ENCODE results near the gene CEP162.
A peak's percentile ranks its signal among the peaks of the same experiment; 100 is the strongest.
"Not testable (repeated sequence)": the region's sequence is repeated elsewhere in the genome, so short reads cannot be mapped to it uniquely, and the experiment has no call there.

CEP162 gene
- 2.9 to 20.9 (median 9.8) reads per million in 17 experiments for total RNA-seq

DNA sequence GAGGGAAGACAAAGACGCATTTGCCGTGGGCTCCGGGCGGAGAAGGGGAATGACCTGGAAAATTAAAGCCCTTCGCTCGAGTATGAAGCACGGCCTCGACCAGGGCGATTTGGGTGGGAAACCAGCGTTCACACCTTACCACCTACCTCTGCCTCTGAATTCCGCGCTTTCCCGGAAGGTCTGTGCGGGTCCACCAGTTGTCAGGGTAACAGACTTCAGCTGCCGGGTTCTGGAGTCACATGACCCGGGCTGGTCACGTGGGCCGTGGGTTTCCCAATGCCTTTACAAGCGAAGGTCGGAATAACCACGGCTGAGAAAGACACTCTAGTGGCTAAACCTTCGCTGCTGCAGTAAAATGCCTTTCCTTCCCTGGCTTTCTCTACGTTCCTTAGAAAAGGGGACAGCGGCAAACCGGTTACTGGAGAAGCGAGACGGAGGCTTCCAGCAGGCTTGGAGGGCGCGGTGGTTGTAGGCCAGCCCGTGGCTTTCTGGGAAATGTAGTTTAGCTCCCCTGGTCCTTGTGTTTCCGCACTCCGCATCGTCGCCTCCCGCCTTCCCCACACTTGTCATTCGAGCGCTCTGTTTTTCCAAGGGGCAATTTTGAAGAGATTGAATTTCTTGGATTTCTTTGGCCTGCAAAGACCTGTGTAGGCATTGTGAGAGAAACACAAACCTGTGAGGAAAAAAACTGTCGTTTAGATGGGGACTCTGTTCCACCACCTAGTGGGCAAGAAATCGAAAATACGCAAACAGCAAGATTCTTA lies at the start of gene CEP162:
Gene CEP162, minus strand, starts transcription at position 210 of the 764 bp plus-strand sequence. CDS start 1,250 bp downstream, outside the sequence.
- DNase-seq = peak; percentile 85 to 94 (median 90)

DNA sequence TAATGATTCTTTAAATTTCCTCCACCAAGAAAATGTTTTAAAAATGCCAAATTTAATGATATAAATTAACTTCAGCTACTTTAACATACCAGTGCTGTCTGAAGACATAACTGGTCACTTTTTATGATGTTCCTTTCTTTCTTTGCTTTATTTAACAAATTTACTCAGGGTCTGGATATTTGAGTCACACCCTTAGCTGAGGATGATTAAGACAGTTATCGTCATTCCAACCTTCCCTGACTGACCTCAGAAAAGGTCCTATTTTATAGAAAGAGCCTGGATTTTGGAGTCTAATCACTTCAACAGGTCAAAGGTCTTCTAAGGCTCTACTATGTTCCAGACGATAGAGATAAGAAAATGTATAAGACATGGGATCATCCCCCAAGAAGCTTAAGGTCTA lies 47.4 kb upstream of the CEP162 start:
- DNase-seq = no peak

GRCh38 chr6:84273048-84273809 lies 45.8 kb upstream of the CEP162 start:
- no peak for DNase-seq

DNA sequence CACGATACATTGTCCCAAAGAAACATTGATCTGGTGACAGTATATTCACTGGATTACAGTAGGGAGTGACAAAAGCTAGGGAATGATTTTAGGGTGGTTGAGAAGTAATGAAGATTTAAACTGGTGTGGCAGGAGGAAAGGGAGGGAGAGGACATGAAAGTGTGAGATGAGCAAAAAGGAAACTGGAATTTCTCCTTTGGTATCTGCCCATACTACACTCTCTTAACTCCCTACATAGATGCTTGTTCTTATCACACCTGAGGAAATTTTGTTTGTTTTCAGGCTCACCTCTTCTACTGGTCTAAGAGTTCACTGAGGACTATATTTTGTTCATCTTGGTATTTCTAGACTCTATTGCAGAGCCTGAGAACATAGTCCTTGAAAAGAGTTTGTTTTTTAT lies 44.9 kb upstream of the CEP162 start:
- DNase-seq = no peak

GRCh38 chr6:84271061-84271716 lies 43.7 kb upstream of the CEP162 start:
- DNase-seq = no peak

- no peak for DNase-seq
Measured at GRCh38 chr6:84269947-84270733, 42.7 kb upstream of the CEP162 start.

GRCh38 chr6:84268781-84269180 lies 41.3 kb upstream of the CEP162 start:
- DNase-seq = no peak

- DNase-seq = no peak
Measured at GRCh38 chr6:84263557-84263956, 36.1 kb upstream of the CEP162 start.

DNA sequence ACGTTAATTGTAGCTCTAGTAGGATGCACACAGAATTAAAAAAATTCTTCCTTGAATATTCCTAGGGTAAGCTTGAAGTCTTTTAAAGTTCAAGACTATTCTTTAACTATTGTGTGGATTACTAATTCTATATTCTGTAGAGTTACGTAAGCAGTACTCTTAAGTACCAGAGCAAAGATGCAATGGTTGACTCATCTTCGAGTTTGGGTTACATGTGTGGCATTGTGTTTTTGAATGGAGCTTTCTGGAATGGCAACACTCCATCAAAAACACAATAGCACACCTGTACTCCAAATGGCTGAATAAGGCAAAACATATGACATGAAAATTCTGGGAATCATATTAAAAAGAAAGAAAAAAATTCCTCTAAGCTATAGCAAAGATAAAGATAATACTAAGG lies 33.5 kb upstream of the CEP162 start:
- no peak for DNase-seq

GRCh38 chr6:84260196-84260595 lies 32.8 kb upstream of the CEP162 start:
- no peak for DNase-seq

DNA sequence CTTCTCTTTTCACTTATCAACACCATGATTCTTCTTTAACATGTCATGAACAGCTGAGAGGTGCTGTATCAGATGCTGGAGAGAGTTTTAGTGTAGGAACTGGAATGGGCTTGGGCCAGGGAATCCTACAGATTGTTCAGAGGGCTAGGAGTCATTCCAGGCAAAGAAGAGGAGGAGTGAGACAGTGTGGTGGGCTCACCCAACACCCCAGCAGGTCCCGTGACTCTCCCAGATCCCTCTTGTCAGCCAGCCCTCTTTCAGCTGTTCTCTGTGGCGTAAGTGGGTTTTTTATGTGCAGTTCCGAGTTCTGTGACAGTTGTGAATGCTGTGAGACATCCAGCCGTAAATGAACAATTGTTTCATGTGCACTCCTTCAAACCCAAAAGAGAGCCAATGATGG lies 31.4 kb upstream of the CEP162 start:
- no peak for DNase-seq

DNA sequence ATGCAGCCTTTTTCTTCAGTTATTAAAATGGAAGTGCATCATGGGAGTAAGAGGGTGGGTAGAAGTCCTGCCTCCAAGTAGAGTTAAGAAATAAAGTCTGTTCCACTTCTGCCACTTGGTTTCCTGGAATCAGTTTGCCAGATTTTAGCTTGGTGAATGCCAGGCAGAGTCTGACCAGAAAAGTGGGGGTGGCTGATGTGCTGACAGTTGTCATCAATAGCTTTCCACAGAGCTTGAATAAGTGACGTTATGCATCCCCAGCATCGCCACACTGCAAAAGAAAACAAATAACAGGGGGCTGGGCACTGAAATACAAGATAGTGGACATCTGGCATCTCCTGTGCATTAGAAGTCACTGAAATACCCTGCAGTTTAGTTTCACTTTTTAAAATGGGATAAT lies 30.8 kb upstream of the CEP162 start:
- no peak for DNase-seq

- no peak for DNase-seq
Measured at GRCh38 chr6:84255641-84256040, 28.2 kb upstream of the CEP162 start.

DNA sequence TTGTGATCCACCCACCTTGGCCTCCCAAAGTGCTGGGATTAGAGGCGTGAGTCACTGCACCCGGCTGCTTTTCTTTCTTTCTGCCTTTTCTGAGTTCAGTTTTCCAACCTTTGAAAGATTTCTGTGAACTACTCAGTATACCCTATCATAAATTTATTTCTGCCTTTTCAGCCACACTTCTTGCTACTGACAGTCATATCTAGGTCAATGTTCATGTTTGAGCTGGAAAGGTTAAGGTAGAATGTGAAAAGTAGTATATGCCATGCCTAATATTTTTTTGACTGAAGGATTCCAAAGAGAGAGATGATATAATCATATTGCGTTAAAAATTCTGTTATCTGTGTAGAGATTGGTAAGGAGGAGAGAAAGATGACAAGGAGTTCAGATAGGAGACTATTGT lies 25.9 kb upstream of the CEP162 start:
- DNase-seq = no peak

- no peak for DNase-seq
Measured at GRCh38 chr6:84251891-84252539, 24.6 kb upstream of the CEP162 start.

GRCh38 chr6:84249724-84250123 lies 22.3 kb upstream of the CEP162 start:
- peak in 2 of 4 experiments; percentile 5 to 21 for DNase-seq

DNA sequence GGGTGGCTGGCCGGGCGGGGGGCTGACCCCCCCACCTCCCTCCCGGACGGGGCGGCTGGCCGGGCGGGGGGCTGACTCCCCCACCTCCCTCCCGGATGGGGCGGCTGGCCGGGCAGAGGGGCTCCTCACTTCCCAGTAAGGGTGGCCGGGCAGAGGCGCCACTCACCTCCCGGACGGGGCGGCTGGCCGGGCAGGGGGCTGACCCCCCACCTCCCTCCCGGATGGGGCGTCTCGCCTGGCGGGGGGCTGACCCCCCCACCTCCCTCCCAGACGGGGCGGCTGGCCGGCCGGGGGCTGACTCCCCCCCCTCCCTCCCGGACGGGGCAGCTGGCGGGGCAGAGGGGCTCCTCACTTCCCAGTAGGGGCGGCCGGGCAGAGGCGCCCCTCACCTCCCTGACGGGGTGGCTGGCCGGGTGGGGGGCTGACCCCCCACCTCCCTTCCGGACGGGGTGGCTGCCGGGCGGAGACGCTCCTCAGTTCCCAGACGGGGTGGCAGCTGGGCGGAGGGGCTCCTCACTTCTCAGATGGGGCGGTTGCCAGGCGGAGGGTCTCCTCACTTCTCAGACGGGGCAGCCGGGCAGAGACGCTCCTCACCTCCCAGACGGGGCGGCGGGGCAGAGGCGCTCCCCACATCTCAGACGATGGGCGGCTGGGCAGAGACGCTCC lies 17.1 kb upstream of the CEP162 start:
- DNase-seq = not testable (repeated sequence)

DNA sequence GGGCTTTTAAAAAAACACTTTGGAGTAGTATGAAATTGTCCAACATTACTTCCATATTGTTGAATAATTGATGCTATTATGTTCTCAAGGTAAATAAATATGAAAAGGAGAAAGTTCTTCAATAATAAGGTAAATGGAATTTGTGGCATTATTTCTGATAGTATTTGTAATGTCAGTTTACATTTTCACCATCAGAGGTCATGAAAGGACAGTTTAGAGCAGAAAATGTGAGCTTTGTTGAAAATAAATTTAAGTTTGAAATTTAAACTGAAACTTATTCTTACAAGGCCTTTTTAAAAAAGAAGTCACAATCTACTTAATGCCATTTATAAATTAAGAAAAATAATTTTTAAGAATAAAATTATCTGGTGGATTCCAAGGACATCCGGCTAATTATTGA lies 15.8 kb upstream of the CEP162 start:
- no peak for DNase-seq

DNA sequence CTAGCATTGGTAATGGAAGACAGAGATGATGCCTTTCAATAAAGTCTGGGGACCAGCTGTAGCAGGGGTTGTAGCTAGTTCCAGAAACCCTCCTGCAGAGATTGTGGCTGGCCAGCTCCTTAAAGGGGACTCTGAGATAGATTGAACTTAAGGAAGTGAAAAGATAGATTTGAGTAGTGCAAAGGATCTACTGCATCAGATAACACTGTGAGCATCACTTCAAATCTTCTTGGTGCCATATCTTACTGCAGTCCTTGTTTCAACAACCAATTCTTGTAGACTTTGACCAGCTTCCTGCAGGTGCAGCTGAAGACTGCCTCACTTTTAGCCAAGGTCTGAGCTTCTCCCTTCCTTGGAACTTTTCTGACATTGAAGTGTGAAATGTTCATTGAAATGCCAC lies 14.8 kb upstream of the CEP162 start:
- DNase-seq = no peak

DNA sequence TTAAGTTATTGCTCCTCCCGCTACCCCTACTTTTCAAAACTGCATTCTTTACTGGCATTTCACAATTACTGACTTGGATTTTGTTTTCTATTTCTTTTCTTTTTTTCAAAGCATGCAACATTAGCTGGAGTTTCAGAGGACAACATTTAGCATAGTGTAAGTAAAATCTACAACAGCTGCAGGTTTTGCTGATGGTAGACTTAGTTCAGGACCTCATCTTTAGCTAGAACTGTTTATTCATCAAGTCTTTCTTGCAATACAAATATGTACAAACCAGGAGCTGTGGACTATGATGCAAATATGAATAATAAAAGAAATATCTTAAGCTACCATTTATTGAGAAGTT lies 728 bp upstream of the CEP162 start:
- no peak for DNase-seq

GRCh38 chr6:84227044-84227433 lies 404 bp downstream of the CEP162 start:
- DNase-seq = no peak

DNA sequence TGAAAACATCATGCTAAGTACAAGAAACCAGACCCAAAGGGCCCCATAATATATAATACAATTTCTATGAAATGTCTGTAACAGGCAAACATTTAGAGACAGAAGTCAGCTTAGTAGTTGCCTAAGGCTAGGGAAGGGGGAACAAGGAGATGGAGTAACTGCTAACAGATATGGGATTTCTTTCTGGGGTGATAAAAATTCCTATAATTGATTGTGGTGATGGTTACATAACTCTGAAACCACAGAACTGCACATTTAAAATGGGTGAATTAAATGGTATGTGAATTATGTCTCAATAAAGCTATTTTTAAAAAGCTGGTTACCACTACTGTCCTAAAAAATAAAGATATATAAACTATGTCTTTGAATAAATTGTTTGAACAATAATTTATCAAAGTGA lies 3.2 kb downstream of the CEP162 start:
- DNase-seq = no peak

Measured in suppressor macrophage (primary cell).